HG03175 (cell line): Measurements from ENCODE around the gene OR51M1.

Source experiments
- ATAC-seq: cut with Tn5 transposase; IDR thresholded peaks from one replicate; pipeline ENCODE4 v1.9.1; 2021; ENCODE audit warnings: mild to moderate bottlenecking, moderate library complexity; ENCODE audit not compliant: unreplicated experiment

Gene OR51M1

GRCh38 chr11:5380740-5381342 is 2.8 kb upstream of the OR51M1 start:
- peak; percentile 97 for ATAC-seq

GRCh38 chr11:5384335-5384734 is 723 bp downstream of the OR51M1 start:
- no peak for ATAC-seq

GRCh38 chr11:5390210-5390609 is 6.6 kb downstream of the OR51M1 start:
- ATAC-seq = no peak

DNA sequence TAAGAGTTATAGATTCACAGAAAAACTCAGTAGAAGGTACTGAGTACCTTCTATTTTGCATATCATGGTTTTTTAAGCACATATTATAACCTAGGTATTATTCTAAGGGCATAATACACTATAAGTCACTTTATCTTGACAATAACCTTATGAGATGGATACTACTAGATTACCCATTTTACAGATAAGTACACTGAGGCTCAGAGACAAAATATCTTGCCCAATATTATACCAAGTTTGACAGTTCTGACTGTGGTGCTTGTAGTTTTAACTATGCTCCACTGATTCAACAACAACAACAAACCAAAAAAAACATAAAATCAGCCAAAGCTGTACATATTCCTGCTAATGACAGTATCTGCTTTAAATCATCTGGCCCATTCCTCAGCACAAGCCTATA is 10.5 kb downstream of the OR51M1 start:
- no peak for ATAC-seq

GRCh38 chr11:5398936-5399335 is 15.3 kb downstream of the OR51M1 start:
- ATAC-seq = no peak

- no peak for ATAC-seq
Observed at GRCh38 chr11:5405173-5405572, 21.6 kb downstream of the OR51M1 start.

GRCh38 chr11:5420993-5421392 is 37.4 kb downstream of the OR51M1 start:
- no peak for ATAC-seq

GRCh38 chr11:5421811-5422210 is 38.2 kb downstream of the OR51M1 start, which contains the start of gene OR51Q1:
Gene OR51Q1, plus strand, starts transcription at chr11:5422111. Its CDS starts 90 bp downstream, at chr11:5422201.
- ATAC-seq = no peak

- no peak for ATAC-seq
Observed at GRCh38 chr11:5423131-5423530, 39.5 kb downstream of the OR51M1 start.

DNA sequence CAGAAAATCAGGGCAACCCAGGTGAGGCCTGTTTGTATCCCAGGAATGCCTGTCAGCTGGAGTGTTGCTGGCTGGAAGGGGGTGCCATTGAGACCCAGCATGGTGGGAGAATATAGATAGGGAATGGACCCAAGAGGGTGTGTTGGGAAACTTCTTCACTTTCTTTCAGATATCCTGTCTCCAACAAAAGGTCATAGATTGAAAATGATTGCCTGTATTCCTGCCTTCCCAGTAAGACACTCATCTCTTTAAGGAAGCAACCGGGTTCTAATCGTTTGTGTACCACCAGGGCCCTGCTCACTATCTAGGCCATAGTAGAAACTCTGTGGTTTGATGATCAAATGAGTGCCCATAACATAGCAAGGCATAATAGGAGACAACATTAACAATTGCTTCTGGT is 57.8 kb downstream of the OR51M1 start, which contains the start of gene OR51I1:
Gene OR51I1, minus strand, starts transcription at position 101 of the 400 bp plus-strand sequence. Its CDS starts 0 bp downstream, at position 101.
- ATAC-seq = no peak
